ENCODE measurements around the gene RARG. TPM values are rescaled to one million over a fixed set of nuclear protein-coding genes. Genes with fewer than 3 reads are reported as not detected.

Gene RARG
- total and polyA plus RNA-seq, 2 of the 4 experiments (the other 2 are of a cell fraction), result 7.9 to 30.9 TPM

- intact Hi-C loops (cut with micrococcal nuclease), result no loop called here
Observed at GRCh38 chr12:53169644-53170043, 62.4 kb downstream of the RARG start.

More at GRCh38 chr12:53169644-53170043, 62.4 kb downstream of the RARG start:
- no peak overlapping the region; the same call in 1 of the 2 replicates for H3K14ac ChIP-seq (replicated peaks; ENCODE audit: low read depth, low read length)
- H3K9me3 ChIP-seq (ENCODE audit: control insufficient read depth, insufficient read depth, low read length), result no peaks in the 10 kb centered on the region
- H3K36me3 ChIP-seq (ENCODE audit: control insufficient read depth, insufficient read depth, low read length), result peaks cover 22% of the 10 kb centered on the region
- BruUV-seq (replicated peaks), result no TSS peak
- H4K8ac ChIP-seq (ENCODE audit: low read depth in 2 of 2, low read length in 2 of 2), result no peak overlapping the region
- no peak overlapping the region for H2BK15ac ChIP-seq (ENCODE audit: low read depth, low read length)
- H4K91ac ChIP-seq (ENCODE audit: insufficient read depth, low read depth, low read length), result no peak overlapping the region
- CTCF ChIA-PET, result interaction anchor here (0.7 kb wide), 1 partner anchor 1954 kb away, joined by 5 read pairs; no protein-coding TSS in a partner anchor
- peaks cover 14% of the 10 kb centered on the region for H3K4me1 ChIP-seq (ENCODE audit: control insufficient read depth, insufficient read depth, low read length)
- H3K9ac ChIP-seq (ENCODE audit: low read depth, low read length), result no peak overlapping the region
- POLR2A ChIA-PET (ENCODE audit: unreplicated experiment), result no interaction called here
- H4K5ac ChIP-seq (ENCODE audit: low read depth, low read length), result no peak overlapping the region
- H3K23ac ChIP-seq (ENCODE audit: low read depth, low read length), result no peak overlapping the region
- no peaks in the 10 kb centered on the region for H3K27me3 ChIP-seq (ENCODE audit: control insufficient read depth, insufficient read depth, low read length)
- H2BK5ac ChIP-seq (ENCODE audit: low read depth, low read length, poor library complexity, severe bottlenecking), result no peak overlapping the region
- H2BK120ac ChIP-seq (ENCODE audit: low read depth, low read length), result no peak overlapping the region
- in situ Hi-C loops (cut with MboI; ENCODE audit: low sequenced_read_pairs), result no loop called here
- no peak overlapping the region for H3K18ac ChIP-seq (ENCODE audit: low read depth, low read length)
- no peak overlapping the region for H3K4ac ChIP-seq (ENCODE audit: low read depth, low read length)
- no peak for ATAC-seq (ENCODE audit: low read depth)
- no peak overlapping the region for H2AFZ ChIP-seq (replicated peaks; ENCODE audit: low read length, poor library complexity)
- no peak overlapping the region for H3K4me3 ChIP-seq (ENCODE audit: insufficient read depth, low read depth, low read length)
- no peak overlapping the region for H2AK5ac ChIP-seq (ENCODE audit: low read depth, low read length)
- WGBS, 2 experiments (ENCODE audit: extremely low coverage in 2 of 2, insufficient read length in 1 of 2), result 100% methylated on average over 2 of the region's 7 CpGs; no CpG with 5 or more reads in 1 of the 2 experiments
- H3K56ac ChIP-seq (ENCODE audit: extremely low read depth, insufficient read depth, low read length), result no peak overlapping the region
- dilution Hi-C loops (cut with HindIII; ENCODE audit: low sequenced_read_pairs, unreplicated experiment), result no loop called here
- TF ChIP-seq NFE2L2 (IDR thresholded peaks at IDR 0.05; ENCODE audit: low read depth, low read length) (no peak), RFX5 (IDR thresholded peaks at IDR 0.05; ENCODE audit: low read depth, low read length) (no peak), POLR2A (IDR thresholded peaks at IDR 0.05; ENCODE audit: low read depth, low read length) (no peak), RCOR1 (IDR thresholded peaks at IDR 0.05; ENCODE audit: insufficient replicate concordance, low read length) (no peak), CHD1 (IDR thresholded peaks at IDR 0.05; ENCODE audit: low read depth, low read length) (no peak), FOS (IDR thresholded peaks at IDR 0.05; ENCODE audit: low read depth, low read length) (no peak), MAZ (IDR thresholded peaks at IDR 0.05; ENCODE audit: borderline replicate concordance, low read depth, low read length) (no peak), SMC3 (IDR thresholded peaks at IDR 0.05; ENCODE audit: low read depth, low read length) (no peak), RAD21 (IDR thresholded peaks at IDR 0.05; ENCODE audit: low read length) (no peak), CEBPB (IDR thresholded peaks at IDR 0.05; ENCODE audit: low read depth, low read length) (no peak), MXI1 (IDR thresholded peaks at IDR 0.05; ENCODE audit: borderline replicate concordance, low read depth, low read length) (no peak), MAFK (IDR thresholded peaks at IDR 0.05; ENCODE audit: low read depth, low read length) (no peak), BHLHE40 (IDR thresholded peaks at IDR 0.05; ENCODE audit: low read depth, low read length) (no peak), ELK1 (IDR thresholded peaks at IDR 0.05; ENCODE audit: borderline replicate concordance, low read depth, low read length) (no peak)
- TF ChIP-seq, protein P1, sequence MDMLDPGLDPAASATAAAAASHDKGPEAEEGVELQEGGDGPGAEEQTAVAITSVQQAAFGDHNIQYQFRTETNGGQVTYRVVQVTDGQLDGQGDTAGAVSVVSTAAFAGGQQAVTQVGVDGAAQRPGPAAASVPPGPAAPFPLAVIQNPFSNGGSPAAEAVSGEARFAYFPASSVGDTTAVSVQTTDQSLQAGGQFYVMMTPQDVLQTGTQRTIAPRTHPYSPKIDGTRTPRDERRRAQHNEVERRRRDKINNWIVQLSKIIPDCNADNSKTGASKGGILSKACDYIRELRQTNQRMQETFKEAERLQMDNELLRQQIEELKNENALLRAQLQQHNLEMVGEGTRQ (IDR thresholded peaks at IDR 0.05; ENCODE audit: low read depth, low read length), result no peak
- TF ChIP-seq, protein P2, sequence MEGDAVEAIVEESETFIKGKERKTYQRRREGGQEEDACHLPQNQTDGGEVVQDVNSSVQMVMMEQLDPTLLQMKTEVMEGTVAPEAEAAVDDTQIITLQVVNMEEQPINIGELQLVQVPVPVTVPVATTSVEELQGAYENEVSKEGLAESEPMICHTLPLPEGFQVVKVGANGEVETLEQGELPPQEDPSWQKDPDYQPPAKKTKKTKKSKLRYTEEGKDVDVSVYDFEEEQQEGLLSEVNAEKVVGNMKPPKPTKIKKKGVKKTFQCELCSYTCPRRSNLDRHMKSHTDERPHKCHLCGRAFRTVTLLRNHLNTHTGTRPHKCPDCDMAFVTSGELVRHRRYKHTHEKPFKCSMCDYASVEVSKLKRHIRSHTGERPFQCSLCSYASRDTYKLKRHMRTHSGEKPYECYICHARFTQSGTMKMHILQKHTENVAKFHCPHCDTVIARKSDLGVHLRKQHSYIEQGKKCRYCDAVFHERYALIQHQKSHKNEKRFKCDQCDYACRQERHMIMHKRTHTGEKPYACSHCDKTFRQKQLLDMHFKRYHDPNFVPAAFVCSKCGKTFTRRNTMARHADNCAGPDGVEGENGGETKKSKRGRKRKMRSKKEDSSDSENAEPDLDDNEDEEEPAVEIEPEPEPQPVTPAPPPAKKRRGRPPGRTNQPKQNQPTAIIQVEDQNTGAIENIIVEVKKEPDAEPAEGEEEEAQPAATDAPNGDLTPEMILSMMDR (conservative IDR thresholded peaks at IDR 0.05; ENCODE audit: low read depth, low read length), result no peak
- DNase-seq, result no peak
- H4K20me1 ChIP-seq (ENCODE audit: insufficient read depth, low read length), result no peaks in the 10 kb centered on the region
- H3K4me2 ChIP-seq (ENCODE audit: low read depth, low read length), result no peak overlapping the region
- H2BK20ac ChIP-seq (ENCODE audit: low read depth, low read length), result no peak overlapping the region
- peaks cover 0 to 18% of the 10 kb centered on the region in 2 experiments; a peak in 2 of 4 replicates for H3K79me1 ChIP-seq (ENCODE audit: low read depth in 1 of 2, low read length in 2 of 2)
- H3K27ac ChIP-seq (ENCODE audit: insufficient read depth, low read length), result no peak overlapping the region
- peak overlapping the region; percentile 3 for H2AK9ac ChIP-seq (replicated peaks; ENCODE audit: low read depth, low read length, poor library complexity)
- H3K9me1 ChIP-seq (ENCODE audit: insufficient read depth, low read length), result peaks cover 17% of the 10 kb centered on the region
